ENCODE data around the gene DMRT2.

DMRT2 gene

DNA sequence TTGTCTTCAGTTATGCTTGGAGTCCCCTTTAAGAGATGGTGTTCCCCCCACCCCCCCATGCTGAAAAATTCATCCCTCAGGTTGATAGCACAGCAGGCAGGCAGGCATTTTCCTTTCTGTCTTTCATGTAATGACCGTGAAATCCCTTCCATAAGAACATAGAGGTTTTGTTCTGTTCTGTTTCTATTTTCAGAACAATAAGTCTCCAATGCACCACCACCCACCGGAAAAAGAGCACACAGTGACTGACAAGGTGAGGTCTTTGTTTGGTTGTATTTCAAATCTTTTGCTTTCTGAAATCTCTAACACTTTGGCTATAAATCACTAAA, 52.4 kb downstream of the DMRT2 start:
- no peak for DNase-seq (ENCODE audit: low spot score)
- ChIA-PET CTCF (no interaction called here), POLR2A (ENCODE audit: low non-redundant PET) (no interaction called here)
- no peak overlapping the region for H3K27ac ChIP-seq
- TF ChIP-seq, protein P1, sequence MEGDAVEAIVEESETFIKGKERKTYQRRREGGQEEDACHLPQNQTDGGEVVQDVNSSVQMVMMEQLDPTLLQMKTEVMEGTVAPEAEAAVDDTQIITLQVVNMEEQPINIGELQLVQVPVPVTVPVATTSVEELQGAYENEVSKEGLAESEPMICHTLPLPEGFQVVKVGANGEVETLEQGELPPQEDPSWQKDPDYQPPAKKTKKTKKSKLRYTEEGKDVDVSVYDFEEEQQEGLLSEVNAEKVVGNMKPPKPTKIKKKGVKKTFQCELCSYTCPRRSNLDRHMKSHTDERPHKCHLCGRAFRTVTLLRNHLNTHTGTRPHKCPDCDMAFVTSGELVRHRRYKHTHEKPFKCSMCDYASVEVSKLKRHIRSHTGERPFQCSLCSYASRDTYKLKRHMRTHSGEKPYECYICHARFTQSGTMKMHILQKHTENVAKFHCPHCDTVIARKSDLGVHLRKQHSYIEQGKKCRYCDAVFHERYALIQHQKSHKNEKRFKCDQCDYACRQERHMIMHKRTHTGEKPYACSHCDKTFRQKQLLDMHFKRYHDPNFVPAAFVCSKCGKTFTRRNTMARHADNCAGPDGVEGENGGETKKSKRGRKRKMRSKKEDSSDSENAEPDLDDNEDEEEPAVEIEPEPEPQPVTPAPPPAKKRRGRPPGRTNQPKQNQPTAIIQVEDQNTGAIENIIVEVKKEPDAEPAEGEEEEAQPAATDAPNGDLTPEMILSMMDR (conservative IDR thresholded peaks at IDR 0.05; ENCODE audit: low read depth): no peak

Measured in RWPE1 (cell line).